Panc1 (cell line): ENCODE measurements around the gene GTF2H1. TPM values are rescaled to one million over a fixed set of nuclear protein-coding genes. Genes with fewer than 3 reads are reported as not detected.

ENCODE experiments used
- ATAC-seq: fragments of 200-7000 bp; cut with Tn5 transposase; 2 replicates; pipeline ENCODE4 v1.9.1; 2020; ENCODE audit warnings: mild to moderate bottlenecking, moderate library complexity
- BruUV-seq: library from RNA; stranded (reverse); fragments of 400-500 nt; replicated peaks from 2 replicates; lab custom pipeline; 2021; lab: Mats Ljungman, UMichigan
- CTCF ChIA-PET: fragments of 300-600 bp; sonication (Branson Sonifier 250); formaldehyde crosslinking; loops from one replicate; lab custom pipeline; 2022; ENCODE audit warnings: antibody characterized with exemption; lab: Charles Lee
- POLR2A ChIA-PET: fragments of 300-600 bp; sonication (Branson Sonifier 250); formaldehyde crosslinking; loops from one replicate; lab custom pipeline; 2022; ENCODE audit warnings: antibody characterized with exemption; lab: Charles Lee
- DNase-seq: peaks from one replicate; pipeline ENCODE4 v3.0.0-alpha.2; 2010; ENCODE audit warnings: low read depth, low spot score
- H3K27ac ChIP-seq: 2 replicates; pipeline ENCODE4 v1.5.1; 2011; ENCODE audit warnings: mild to moderate bottlenecking, low read length, inconsistent platforms
- H3K27me3 ChIP-seq: fragments of 200-500 bp; sonication (Bioruptor generic); 2 replicates; pipeline ENCODE4 v1.6.0; 2014; ENCODE audit warnings: low read length, inconsistent platforms; ENCODE audit not compliant: control insufficient read depth, insufficient read depth
- H3K36me3 ChIP-seq: fragments of 200-500 bp; sonication (Bioruptor generic); 2 replicates; pipeline ENCODE4 v1.5.1; 2014; ENCODE audit warnings: inconsistent platforms, mild to moderate bottlenecking, low read length, moderate library complexity; ENCODE audit not compliant: control insufficient read depth, insufficient read depth
- H3K4me1 ChIP-seq: 2 replicates; pipeline ENCODE4 v1.5.1; 2011; ENCODE audit warnings: inconsistent platforms, mild to moderate bottlenecking, low read length, moderate library complexity; ENCODE audit not compliant: control insufficient read depth, insufficient read depth
- H3K4me3 ChIP-seq, 2 experiments: 2 replicates each; pipeline ENCODE4 v1.5.1; 2011 to 2012; ENCODE audit warnings: low read depth in 2 of 2, low read length in 2 of 2, mild to moderate bottlenecking in 2 of 2, inconsistent platforms in 1 of 2, moderate library complexity in 1 of 2
- H3K9me3 ChIP-seq: fragments of 200-500 bp; sonication (Bioruptor generic); 2 replicates; pipeline ENCODE4 v1.5.1; 2014; ENCODE audit warnings: low read depth, mild to moderate bottlenecking, inconsistent platforms, low read length, moderate library complexity; ENCODE audit not compliant: control insufficient read depth, insufficient read depth
- CTCF ChIP-seq: fragments of 450-650 bp; IDR thresholded peaks from 2 replicates; pipeline ENCODE4 v1.5.1; 2017; ENCODE audit warnings: mild to moderate bottlenecking
- POLR2AphosphoS5 ChIP-seq: IDR thresholded peaks from 2 replicates; pipeline ENCODE4 v1.6.1; 2012; ENCODE audit warnings: mild to moderate bottlenecking, low read depth, low read length, moderate library complexity
- REST ChIP-seq, 2 experiments: IDR thresholded peaks; 2 replicates each; pipeline ENCODE4 v1.6.1; 2011 to 2012; ENCODE audit warnings: low read depth in 2 of 2, control low read depth in 1 of 2, low read length in 1 of 2, mild to moderate bottlenecking in 1 of 2, moderate library complexity in 1 of 2; ENCODE audit not compliant: insufficient read depth in 1 of 2
- SIN3A ChIP-seq: IDR thresholded peaks from 2 replicates; pipeline ENCODE4 v1.6.1; 2012; ENCODE audit warnings: low read depth, mild to moderate bottlenecking, low read length, moderate library complexity, borderline replicate concordance; ENCODE audit not compliant: insufficient read depth
- TCF7L2 ChIP-seq: IDR thresholded peaks from 2 replicates; pipeline ENCODE4 v1.6.1; 2011; ENCODE audit warnings: mild to moderate bottlenecking, low read depth, low read length, inconsistent platforms
- in situ Hi-C: cut with HindIII; loops from 2 replicates; pipeline ENCODE4 v1.10.0; 2016; ENCODE audit warnings: low sequenced_read_pairs, low pct_unique_long_range_greater_than_20kb
- intact Hi-C: fragments of 100-400 bp; cut with micrococcal nuclease; formaldehyde crosslinking; loops from one replicate; pipeline ENCODE4 v1.10.0; 2022; ENCODE audit not compliant: unreplicated experiment
- total RNA-seq: library from RNA; stranded (reverse); gene quantifications from one replicate; pipeline ENCODE4 v1.2.1, GENCODE V29; 2021; ENCODE audit not compliant: unreplicated experiment

GTF2H1 gene
- total RNA-seq, 1 experiment from 2014 or later: 60.6 TPM

GRCh38 chr11:18294862-18295261, 27.5 kb upstream of the GTF2H1 start:
- no peak for TF ChIP-seq POLR2AphosphoS5
- no peak for TF ChIP-seq SIN3A
- TF ChIP-seq REST (IDR thresholded peaks at IDR 0.05; ENCODE audit: insufficient read depth in 1 of 2, low read depth in 2 of 2, low read length in 1 of 2): no peak
- no peak for TF ChIP-seq TCF7L2
- no peak for TF ChIP-seq CTCF
- Histone ChIP-seq H3K27me3 (no peaks in the 10 kb centered on the region), H3K4me1 (no peaks in the 10 kb centered on the region), H3K36me3 (peaks cover 38% of the 10 kb centered on the region), H3K4me3 (no peak overlapping the region), H3K27ac (no peak overlapping the region), H3K9me3 (no peaks in the 10 kb centered on the region)
- no TSS peak for BruUV-seq
- DNase-seq (no peak), ATAC-seq (no peak)
- in situ Hi-C loops: no loop called here
- intact Hi-C loops: no loop called here
- ChIA-PET POLR2A (interaction anchor here (0.7 kb wide), 1 partner anchor 61 kb away, joined by 3 read pairs; no protein-coding TSS in a partner anchor), CTCF (no interaction called here)

GRCh38 chr11:18295316-18295715, 27.1 kb upstream of the GTF2H1 start:
- DNase-seq (no peak), ATAC-seq (no peak)
- TF ChIP-seq REST (IDR thresholded peaks at IDR 0.05; ENCODE audit: insufficient read depth in 1 of 2, low read depth in 2 of 2, low read length in 1 of 2) (no peak), POLR2AphosphoS5 (no peak), TCF7L2 (no peak), SIN3A (no peak), CTCF (no peak)
- CTCF ChIA-PET: no interaction called here
- no peaks in the 10 kb centered on the region for H3K9me3 ChIP-seq
- H3K27me3 ChIP-seq: no peaks in the 10 kb centered on the region
- intact Hi-C loops: no loop called here
- BruUV-seq: no TSS peak
- H3K4me3 ChIP-seq: no peak overlapping the region
- H3K36me3 ChIP-seq: peaks cover 42% of the 10 kb centered on the region
- in situ Hi-C loops: no loop called here
- H3K4me1 ChIP-seq: no peaks in the 10 kb centered on the region
- POLR2A ChIA-PET: no interaction called here
- no peak overlapping the region for H3K27ac ChIP-seq
